Activated naive CD4-positive, alpha-beta T cell treated with anti-CD3 and anti-CD28 coated beads for 36 hours (primary cell): ENCODE data around the gene HES7. TPM values are rescaled to one million over a fixed set of nuclear protein-coding genes. Genes with fewer than 3 reads are reported as not detected.

Experiments
- CTCF ChIA-PET: fragments of 350-600 bp; sonication (Branson Sonifier 250); formaldehyde crosslinking; loops from one replicate; lab custom pipeline; 2021; ENCODE audit warnings: antibody characterized with exemption; lab: Charles Lee
- DNase-seq: peaks from one replicate; pipeline ENCODE4 v3.0.0-alpha.2; 2020
- H3K27ac Mint-ChIP-seq: one replicate; pipeline ENCODE4 v1.8.0; 2021; ENCODE audit warnings: mild to moderate bottlenecking, mixed read lengths
- H3K27me3 Mint-ChIP-seq: one replicate; pipeline ENCODE4 v1.8.0; 2021; ENCODE audit warnings: low read depth, mixed read lengths
- H3K36me3 Mint-ChIP-seq: one replicate; pipeline ENCODE4 v1.8.0; 2021; ENCODE audit warnings: low read depth, mixed read lengths
- H3K4me1 Mint-ChIP-seq: one replicate; pipeline ENCODE4 v1.8.0; 2021; ENCODE audit warnings: low read depth, mixed read lengths
- H3K4me3 Mint-ChIP-seq: one replicate; pipeline ENCODE4 v1.8.0; 2021; ENCODE audit warnings: mild to moderate bottlenecking, moderate library complexity, mixed read lengths
- H3K9me3 Mint-ChIP-seq: one replicate; pipeline ENCODE4 v1.8.0; 2021; ENCODE audit warnings: mixed read lengths
- intact Hi-C: fragments of 100-400 bp; cut with micrococcal nuclease; formaldehyde crosslinking; loops from one replicate; pipeline ENCODE4 v1.15.1; 2023
- total RNA-seq, 2 experiments: library from RNA; stranded (reverse); gene quantifications; one replicate each; pipeline ENCODE4 v1.2.3, GENCODE V29; 2021

The HES7 gene
- total RNA-seq, 2 experiments from 2014 or later: 2.4 to 2.9 TPM

DNA sequence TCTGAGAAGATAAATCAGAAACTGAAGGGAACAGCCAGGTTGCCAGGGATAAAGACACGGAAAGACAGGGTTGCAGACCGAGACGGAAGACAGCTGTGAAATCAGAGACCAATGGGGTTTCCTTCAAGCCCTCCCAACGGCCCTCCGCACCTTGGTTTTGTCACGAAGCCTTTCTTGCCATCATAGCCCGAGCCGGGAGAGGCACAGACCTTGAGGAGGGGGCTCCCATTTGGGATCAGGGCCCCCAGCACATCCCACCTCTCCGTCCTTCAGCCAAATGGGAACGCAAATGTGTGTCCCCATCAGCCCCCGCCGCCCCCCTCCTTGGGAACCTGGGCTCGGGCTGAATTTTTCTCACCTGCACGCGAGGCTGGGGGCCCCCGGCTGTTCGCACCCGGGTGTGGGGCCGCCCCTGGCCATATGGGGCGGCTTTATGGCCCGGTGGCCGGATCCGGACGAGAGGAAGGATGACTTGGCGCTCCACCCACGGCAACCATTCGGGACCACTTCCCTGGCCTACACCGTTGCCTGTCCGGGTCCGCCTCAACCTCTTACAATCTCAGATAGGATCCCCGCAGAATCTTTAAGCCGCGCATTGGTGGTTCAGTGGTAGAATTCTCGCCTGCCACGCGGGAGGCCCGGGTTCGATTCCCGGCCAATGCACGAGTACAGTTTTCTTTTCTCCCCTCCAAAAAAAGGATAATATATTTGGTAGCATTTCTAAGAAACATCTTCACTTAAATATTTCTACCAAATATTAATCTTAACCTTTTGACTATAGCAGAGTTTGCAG is 1.4 kb upstream of the HES7 start:
- Mint-ChIP-seq H3K4me3 (peak overlapping the region; percentile 84), H3K4me1 (peaks cover 43% of the 10 kb centered on the region), H3K36me3 (peaks cover 5% of the 10 kb centered on the region), H3K9me3 (no peaks in the 10 kb centered on the region), H3K27ac (peak overlapping the region; percentile 90), H3K27me3 (peaks cover 29% of the 10 kb centered on the region)
- DNase-seq: peak; percentile 96
- CTCF ChIA-PET: interaction anchor here (1.2 to 1.7 kb wide), 4 partner anchors 9 to 176 kb away, joined by 3 to 6 read pairs (median 4); partner anchors contain the start of gene CTC1
- intact Hi-C loops: loop anchor here (1.0 kb wide), 1 partner anchor 13 kb away; no protein-coding TSS in a partner anchor

DNA sequence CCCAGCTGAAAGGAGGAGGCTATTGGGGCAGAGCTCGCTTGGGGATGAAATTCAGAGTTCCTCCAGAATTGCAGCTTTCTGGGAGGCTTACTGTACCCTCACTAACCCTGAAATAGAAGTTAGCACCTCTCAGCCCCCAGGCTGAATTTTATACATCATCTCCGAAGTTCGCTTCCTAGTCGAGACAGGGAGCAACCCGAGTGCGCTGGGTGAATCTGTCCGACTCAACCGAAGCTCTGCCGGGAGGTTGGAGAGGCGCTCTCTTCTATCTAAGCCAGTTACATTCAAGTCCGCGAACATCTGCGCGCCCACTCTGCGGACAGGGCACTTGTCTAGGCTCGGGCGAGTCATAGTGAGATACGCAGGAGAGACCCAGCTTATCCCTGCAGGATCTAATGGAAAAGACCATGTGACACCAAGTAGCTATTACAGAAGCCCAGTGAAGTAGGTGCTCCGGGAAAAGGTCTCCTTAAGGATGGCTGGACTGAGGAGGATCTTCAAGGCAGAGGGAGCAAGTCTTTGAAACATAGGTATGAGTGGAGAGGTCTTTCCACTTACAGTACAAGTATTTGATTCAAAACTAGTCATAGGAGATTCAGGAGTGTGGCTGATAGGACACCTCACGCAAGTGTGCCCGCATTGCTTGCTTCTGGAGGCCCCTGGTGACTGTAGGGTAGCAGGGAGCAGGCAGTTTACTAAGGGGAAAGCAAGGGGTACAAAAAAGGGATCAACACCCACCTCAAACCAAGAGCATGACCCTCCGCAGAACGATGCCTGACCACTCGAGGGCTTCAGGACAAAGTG is 646 bp upstream of the HES7 start:
- intact Hi-C loops: loop anchor here (1.0 to 5.0 kb wide), 4 partner anchors 14 to 258 kb away; partner anchors contain the start of gene RPL26
- H3K27ac Mint-ChIP-seq: peak overlapping the region; percentile 77
- H3K4me3 Mint-ChIP-seq: peak overlapping the region; percentile 84
- H3K4me1 Mint-ChIP-seq: peaks cover 51% of the 10 kb centered on the region
- H3K36me3 Mint-ChIP-seq: peaks cover 7% of the 10 kb centered on the region
- peak; percentile 57 for DNase-seq
- peaks cover 32% of the 10 kb centered on the region for H3K27me3 Mint-ChIP-seq
- H3K9me3 Mint-ChIP-seq: no peaks in the 10 kb centered on the region
- CTCF ChIA-PET: interaction anchor here (0.6 to 3.5 kb wide), 7 partner anchors 10 to 176 kb away, joined by 3 to 29 read pairs (median 5); partner anchors contain the start of gene CTC1

DNA sequence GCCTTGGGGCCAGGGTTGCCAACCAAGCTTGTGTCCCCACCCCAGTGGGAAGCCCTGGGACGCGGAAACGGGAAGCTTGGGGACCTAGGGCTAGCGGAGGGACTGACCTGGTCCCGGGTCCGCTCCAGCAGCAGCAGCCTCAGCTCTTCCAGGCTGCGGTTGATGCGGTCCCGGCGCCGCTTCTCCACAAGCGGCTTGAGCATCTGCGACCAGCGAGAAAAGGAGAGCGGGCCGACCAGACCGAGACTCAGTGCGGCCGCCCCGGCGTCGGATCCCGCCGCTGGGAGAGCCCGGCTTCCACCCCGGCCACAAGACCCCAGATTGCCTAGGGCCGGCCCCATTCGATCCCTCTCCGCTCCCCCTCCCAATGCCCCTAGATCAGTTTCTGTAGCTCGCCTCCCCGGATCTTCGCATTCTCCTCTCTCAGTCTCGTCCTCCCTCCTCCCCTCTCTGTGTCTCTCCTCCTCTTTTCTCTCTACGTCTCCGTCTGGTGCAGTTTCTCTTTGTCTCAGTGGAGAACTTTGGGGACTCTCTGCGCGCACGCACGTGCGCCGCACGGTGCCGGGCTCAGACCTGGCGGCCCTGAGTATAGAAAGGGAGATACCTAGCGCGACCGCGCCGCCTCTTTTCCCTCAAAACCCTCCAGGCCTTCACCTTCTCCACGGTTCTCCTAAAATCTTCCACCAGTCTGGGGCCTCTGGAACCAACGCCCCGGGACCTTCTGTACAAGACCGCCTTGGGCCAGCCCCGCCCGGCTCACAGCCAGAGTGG is 797 bp downstream of the HES7 start:
- H3K4me1 Mint-ChIP-seq: peaks cover 61% of the 10 kb centered on the region
- intact Hi-C loops: loop anchor here (1.0 to 5.0 kb wide), 2 partner anchors 259 to 622 kb away; partner anchors contain the start of gene RPL26
- CTCF ChIA-PET: interaction anchor here (1.5 to 3.5 kb wide), 4 partner anchors 16 to 178 kb away, joined by 5 to 29 read pairs (median 7); no protein-coding TSS in a partner anchor
- peaks cover 33% of the 10 kb centered on the region for H3K27me3 Mint-ChIP-seq
- peak overlapping the region; percentile 84 for H3K4me3 Mint-ChIP-seq
- no peak overlapping the region for H3K27ac Mint-ChIP-seq
- H3K36me3 Mint-ChIP-seq: peaks cover 7% of the 10 kb centered on the region
- H3K9me3 Mint-ChIP-seq: no peaks in the 10 kb centered on the region
- DNase-seq: peak; percentile 68

DNA sequence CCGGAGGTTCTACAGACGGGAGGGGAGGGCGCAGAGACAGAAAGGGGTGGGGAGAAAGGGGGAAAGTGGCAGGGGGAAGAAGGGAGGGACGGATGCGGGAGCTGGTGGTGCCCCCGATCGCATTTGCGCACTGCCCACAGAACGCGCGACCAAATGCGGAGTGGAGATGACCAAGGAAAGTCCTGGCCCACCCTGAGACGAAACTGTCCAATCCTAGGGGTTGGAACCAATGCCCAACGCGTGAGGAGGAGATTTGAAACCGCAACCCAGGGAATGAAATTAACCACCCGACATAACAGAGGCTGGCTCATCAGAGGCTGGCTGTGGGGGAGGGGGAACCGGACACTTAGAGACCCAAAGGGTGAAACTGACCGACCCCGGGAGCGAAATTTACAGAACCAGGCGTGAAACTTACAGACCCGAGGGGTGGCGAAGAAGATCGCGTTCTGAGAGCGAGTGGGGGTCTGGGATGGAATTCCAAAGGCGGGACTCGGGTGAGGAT is 1.4 kb downstream of the HES7 start:
- Mint-ChIP-seq H3K27ac (peak overlapping the region; percentile 32), H3K36me3 (peaks cover 7% of the 10 kb centered on the region), H3K4me1 (peaks cover 68% of the 10 kb centered on the region), H3K4me3 (peak overlapping the region; percentile 84), H3K9me3 (no peaks in the 10 kb centered on the region), H3K27me3 (peaks cover 36% of the 10 kb centered on the region)
- DNase-seq: peak; percentile 53
- CTCF ChIA-PET: interaction anchor here (0.5 to 3.5 kb wide), 6 partner anchors 10 to 102 kb away, joined by 3 to 29 read pairs (median 4); no protein-coding TSS in a partner anchor
- intact Hi-C loops: loop anchor here (5.0 kb wide), 1 partner anchor 260 kb away; the partner anchor contains the start of gene RPL26

DNA sequence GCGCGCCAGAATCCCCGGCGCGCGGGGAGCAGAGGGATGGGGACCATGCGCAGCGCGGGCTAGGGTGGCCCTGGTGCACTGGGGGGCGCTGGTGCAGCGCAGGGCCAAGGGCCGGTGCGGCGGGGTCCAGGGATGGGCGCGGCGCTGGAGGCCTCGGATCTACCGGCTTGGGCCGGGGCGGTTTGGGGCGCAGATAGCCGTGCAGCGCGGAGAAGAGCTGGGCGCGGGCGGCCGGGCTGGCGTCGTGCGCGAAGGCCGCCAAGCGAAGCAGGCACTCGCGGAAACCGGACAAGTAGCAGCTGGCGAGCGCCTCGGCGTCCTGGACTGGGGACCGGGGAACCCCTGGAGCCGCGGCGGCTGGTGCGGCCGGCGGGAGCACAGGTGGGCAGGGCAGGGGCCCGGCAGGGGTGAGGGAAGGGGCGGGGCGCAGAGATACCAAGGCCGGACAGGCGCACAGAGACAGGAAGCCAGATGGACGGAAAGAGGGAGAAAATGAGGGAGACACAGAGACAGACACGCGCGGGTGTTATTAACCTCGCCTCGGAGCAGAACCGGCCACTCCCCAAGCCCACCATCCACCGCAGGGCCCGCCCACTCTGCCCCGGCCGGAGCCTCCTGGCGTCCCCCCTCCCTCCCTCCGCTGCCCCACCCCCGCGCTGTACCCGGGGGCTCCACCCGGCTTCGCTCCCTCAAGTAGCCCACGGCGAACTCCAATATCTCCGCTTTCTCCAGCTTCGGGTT is 2.1 kb downstream of the HES7 start:
- Mint-ChIP-seq H3K4me3 (peak overlapping the region; percentile 84), H3K9me3 (no peaks in the 10 kb centered on the region), H3K4me1 (peaks cover 65% of the 10 kb centered on the region), H3K27me3 (peaks cover 38% of the 10 kb centered on the region), H3K36me3 (peaks cover 7% of the 10 kb centered on the region), H3K27ac (no peak overlapping the region)
- CTCF ChIA-PET: interaction anchor here (0.5 to 3.5 kb wide), 7 partner anchors 10 to 103 kb away, joined by 3 to 29 read pairs (median 4); no protein-coding TSS in a partner anchor
- DNase-seq: peak; percentile 77
- intact Hi-C loops: loop anchor here (1.0 to 5.0 kb wide), 2 partner anchors 178 to 260 kb away; partner anchors contain the start of gene RPL26

GRCh38 chr17:8121407-8121680 is 2.6 kb downstream of the HES7 start:
- intact Hi-C loops: loop anchor here (1.0 to 5.0 kb wide), 2 partner anchors 179 to 261 kb away; partner anchors contain the start of gene RPL26
- Mint-ChIP-seq H3K9me3 (no peaks in the 10 kb centered on the region), H3K4me3 (peak overlapping the region; percentile 84), H3K4me1 (peaks cover 62% of the 10 kb centered on the region), H3K36me3 (peaks cover 7% of the 10 kb centered on the region), H3K27me3 (peaks cover 42% of the 10 kb centered on the region), H3K27ac (no peak overlapping the region)
- DNase-seq: no peak
- CTCF ChIA-PET: interaction anchor here (0.9 to 3.5 kb wide), 2 partner anchors 18 to 71 kb away, joined by 3 to 29 read pairs; no protein-coding TSS in a partner anchor

- peaks cover 45% of the 10 kb centered on the region for H3K27me3 Mint-ChIP-seq
- H3K27ac Mint-ChIP-seq: peak overlapping the region; percentile 95
- peaks cover 7% of the 10 kb centered on the region for H3K36me3 Mint-ChIP-seq
- peak overlapping the region; percentile 84 for H3K4me3 Mint-ChIP-seq
- CTCF ChIA-PET: interaction anchor here (0.6 to 3.5 kb wide), 15 partner anchors 10 to 434 kb away, joined by 3 to 36 read pairs (median 12); partner anchors contain the start of genes SLC25A35, TP53 and WRAP53
- peak; percentile 89 for DNase-seq
- H3K4me1 Mint-ChIP-seq: peaks cover 62% of the 10 kb centered on the region
- intact Hi-C loops: loop anchor here (1.0 to 5.0 kb wide), 6 partner anchors 19 to 262 kb away; partner anchors contain the start of genes PFAS and RPL26
- H3K9me3 Mint-ChIP-seq: no peaks in the 10 kb centered on the region
Measured at GRCh38 chr17:8120520-8121406, 3.1 kb downstream of the HES7 start.

DNA sequence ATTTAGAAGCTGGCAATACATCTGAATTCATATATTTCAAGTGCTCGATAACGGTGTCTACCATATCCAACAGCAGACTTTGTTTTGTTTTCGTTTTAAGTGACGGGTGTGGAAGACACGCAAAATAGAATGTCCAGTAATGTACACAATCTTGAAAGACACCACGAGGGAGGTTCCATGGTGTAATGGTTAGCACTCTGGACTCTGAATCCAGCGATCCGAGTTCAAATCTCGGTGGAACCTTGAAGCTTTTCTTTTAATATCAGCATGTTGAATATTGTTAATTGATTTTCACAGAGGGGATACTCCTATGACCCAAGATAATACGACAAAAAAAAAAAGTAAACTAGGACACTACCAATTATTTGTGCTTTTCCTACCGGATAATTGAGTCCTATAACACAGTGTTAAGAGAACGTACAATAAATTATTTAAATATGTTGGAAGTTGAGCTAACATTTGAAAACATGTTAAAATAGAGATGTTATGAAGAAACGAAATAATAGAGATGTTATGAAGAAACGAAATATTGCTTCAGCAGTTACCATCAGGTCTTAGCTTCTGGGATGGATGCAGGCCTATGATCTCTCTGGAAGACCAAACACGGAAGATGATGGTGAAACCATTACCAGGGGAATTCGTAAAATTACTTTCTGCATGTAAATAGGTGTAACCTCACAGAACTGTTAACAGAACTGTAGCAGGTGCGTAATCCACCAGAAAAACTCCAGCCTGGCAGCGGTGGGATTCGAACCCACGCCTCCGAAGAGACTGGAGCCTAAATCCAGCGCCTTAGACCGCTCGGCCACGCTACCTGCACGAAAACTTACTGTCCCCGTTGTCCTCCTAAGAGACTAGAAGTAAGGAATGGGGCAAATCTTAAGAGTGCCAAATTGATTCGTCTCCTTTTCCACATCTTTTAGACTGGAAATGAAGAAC is 4.1 kb downstream of the HES7 start:
- intact Hi-C loops: loop anchor here (1.0 to 5.0 kb wide), 14 partner anchors 19 to 625 kb away; partner anchors contain the start of genes CCDC42, CNTROB, KDM6B and PFAS
- DNase-seq: peak; percentile 97
- Mint-ChIP-seq H3K27ac (peak overlapping the region; percentile 95), H3K27me3 (peaks cover 41% of the 10 kb centered on the region), H3K4me3 (peak overlapping the region; percentile 84), H3K36me3 (peaks cover 5% of the 10 kb centered on the region), H3K9me3 (no peaks in the 10 kb centered on the region), H3K4me1 (peaks cover 56% of the 10 kb centered on the region)
- CTCF ChIA-PET: interaction anchor here (0.6 to 4.8 kb wide), 42 partner anchors 10 to 433 kb away, joined by 3 to 53 read pairs (median 6); partner anchors contain the start of genes PFAS, SLC25A35, TP53 and WRAP53
